Endothelial cell of umbilical vein (primary cell): Measurements from ENCODE around the gene SIPA1L2. TPM values are rescaled to one million over a fixed set of nuclear protein-coding genes. Genes with fewer than 3 reads are reported as not detected.
A peak's percentile ranks its signal among the peaks of the same experiment; 100 is the strongest.

Source experiments
- BruUV-seq: library from RNA; stranded (reverse); fragments of 400-500 nt; replicated peaks from 2 replicates; lab custom pipeline; 2021; lab: Mats Ljungman, UMichigan
- CTCF ChIA-PET: fragments of 300-600, 350-600 bp; sonication (Branson Sonifier 250); formaldehyde crosslinking; loops from one replicate; lab custom pipeline; 2021; ENCODE audit warnings: antibody characterized with exemption, inconsistent platforms; lab: Charles Lee
- POLR2A ChIA-PET: fragments of 300-600, 350-600 bp; sonication (Branson Sonifier 250); formaldehyde crosslinking; loops from one replicate; lab custom pipeline; 2021; ENCODE audit warnings: antibody characterized with exemption, inconsistent platforms; lab: Charles Lee
- DNase-seq: peaks from one replicate; pipeline ENCODE4 v3.0.0-alpha.2; 2011; ENCODE audit warnings: low read depth, low spot score
- FAIRE-seq: peaks from 2 replicates; lab custom pipeline; 2011; peaks lifted over from hg19 to GRCh38; lab: Jason Lieb, UNC
- H2AFZ ChIP-seq: 2 replicates; pipeline ENCODE4 v1.6.0; 2012; ENCODE audit warnings: low read depth, low read length, control low read depth, inconsistent platforms
- H3K27ac ChIP-seq: 2 replicates; pipeline ENCODE4 v1.5.1; 2011; ENCODE audit warnings: low read depth, mild to moderate bottlenecking, control low read depth, low read length, moderate library complexity; ENCODE audit not compliant: insufficient read depth
- H3K27me3 ChIP-seq, 2 experiments: 2 replicates each; pipeline versions ENCODE4 v1.6.0 to v1.6.1; 2011; ENCODE audit warnings: low read length in 2 of 2, mixed read lengths in 1 of 2; ENCODE audit not compliant: control insufficient read depth in 2 of 2, insufficient read depth in 2 of 2
- H3K36me3 ChIP-seq, 2 experiments: 2 replicates in 1 of 2; 3 replicates in 1 of 2; pipeline ENCODE4 v1.5.1; 2011; ENCODE audit warnings: low read length in 2 of 2, mild to moderate bottlenecking in 1 of 2, moderate library complexity in 1 of 2; ENCODE audit not compliant: control insufficient read depth in 2 of 2, insufficient read depth in 2 of 2; ENCODE audit errors: extremely low read depth in 1 of 2
- H3K4me1 ChIP-seq: 3 replicates; pipeline ENCODE4 v1.5.1; 2011; ENCODE audit warnings: mild to moderate bottlenecking, low read length; ENCODE audit not compliant: control insufficient read depth, insufficient read depth; ENCODE audit errors: extremely low read depth
- H3K4me2 ChIP-seq: 2 replicates; pipeline ENCODE4 v1.6.1; 2011; ENCODE audit warnings: low read length, control low read depth, mixed read lengths; ENCODE audit not compliant: insufficient read depth
- H3K4me3 ChIP-seq, 3 experiments: fragments of 200-600 bp in 1 of 3; sonication (generic), shearing (Covaris generic) in 1 of 3; replicated peaks in 1 of 3; 2 replicates each; pipeline ENCODE4 v1.5.1; 2011 to 2016; ENCODE audit warnings: control low read depth in 3 of 3, low read length in 3 of 3, mild to moderate bottlenecking in 2 of 3, inconsistent platforms in 1 of 3, low read depth in 1 of 3, moderate library complexity in 1 of 3; ENCODE audit not compliant: insufficient read depth in 1 of 3
- H3K79me2 ChIP-seq: 2 replicates; pipeline ENCODE4 v1.6.0; 2012; ENCODE audit warnings: low read length, inconsistent platforms; ENCODE audit not compliant: control insufficient read depth, insufficient read depth
- H3K9ac ChIP-seq: replicated peaks from 2 replicates; pipeline ENCODE3; 2011; ENCODE audit warnings: low read length, control low read depth; ENCODE audit not compliant: insufficient read depth; ENCODE audit errors: extremely low read depth
- H3K9me1 ChIP-seq: replicated peaks from 3 replicates; pipeline ENCODE4 v1.6.0; 2011; ENCODE audit warnings: mild to moderate bottlenecking, low read length; ENCODE audit not compliant: control insufficient read depth, insufficient read depth; ENCODE audit errors: extremely low read depth
- H3K9me3 ChIP-seq: replicated peaks from 2 replicates; pipeline ENCODE4 v1.5.1; 2012; ENCODE audit warnings: low read length, inconsistent platforms; ENCODE audit not compliant: control insufficient read depth, insufficient read depth
- H4K20me1 ChIP-seq: replicated peaks from 2 replicates; pipeline ENCODE3; 2011; ENCODE audit warnings: mild to moderate bottlenecking, low read length; ENCODE audit not compliant: control insufficient read depth, insufficient read depth; ENCODE audit errors: extremely low read depth
- EZH2 ChIP-seq: IDR thresholded peaks from 2 replicates; pipeline ENCODE4 v1.6.1; 2012; ENCODE audit warnings: borderline replicate concordance, low read depth, mild to moderate bottlenecking, moderate library complexity, low read length, inconsistent platforms; ENCODE audit not compliant: severe bottlenecking
- FOS ChIP-seq: IDR thresholded peaks from 2 replicates; pipeline ENCODE4 v1.6.1; 2011; ENCODE audit warnings: mild to moderate bottlenecking, low read length, moderate library complexity, borderline replicate concordance; ENCODE audit not compliant: insufficient read depth
- GATA2 ChIP-seq: IDR thresholded peaks from 2 replicates; pipeline ENCODE4 v1.7.0; 2011; ENCODE audit warnings: low read depth, mild to moderate bottlenecking, moderate library complexity, mixed read lengths, low read length; ENCODE audit not compliant: insufficient read length, insufficient read depth
- JUN ChIP-seq: IDR thresholded peaks from 2 replicates; pipeline ENCODE4 v1.6.1; 2011; ENCODE audit warnings: borderline replicate concordance, low read depth; ENCODE audit not compliant: insufficient read length, insufficient read depth
- MAX ChIP-seq: IDR thresholded peaks from 2 replicates; pipeline ENCODE4 v1.6.1; 2011; ENCODE audit not compliant: insufficient read depth, insufficient read length
- MYC ChIP-seq: IDR thresholded peaks from one replicate; pipeline ENCODE4 v1.6.1; 2011; ENCODE audit warnings: mild to moderate bottlenecking, low read depth, low read length
- POLR2AphosphoS5 ChIP-seq: IDR thresholded peaks from 2 replicates; pipeline ENCODE4 v1.6.1; 2012; ENCODE audit warnings: low read depth, mild to moderate bottlenecking, control low read depth, low read length, moderate library complexity; ENCODE audit not compliant: insufficient read depth
- dilution Hi-C: fragments of 300-500 bp; cut with MboI; formaldehyde crosslinking; loops from one replicate; pipeline ENCODE4 v1.15.0; 2019; ENCODE audit warnings: low sequenced_read_pairs; ENCODE audit not compliant: extremely low pct_ligation_motif_present
- intact Hi-C: fragments of 100-400 bp; cut with micrococcal nuclease; formaldehyde crosslinking; loops from one replicate; pipeline ENCODE4 v1.10.0; 2022
- polyA plus RNA-seq, 4 experiments: library from polyadenylated mRNA; depleted of rRNA in 3 of 4; stranded (reverse) in 3 of 4; unstranded in 1 of 4; fragments of >200 nt; gene quantifications; 2 replicates each; pipeline versions ENCODE4 v1.2.1 to v1.2.3, GENCODE V29; 2011 to 2012; ENCODE audit warnings: missing spikeins in 1 of 4
- total RNA-seq: library from RNA; stranded (reverse); gene quantifications from 2 replicates; pipeline ENCODE4 v1.2.3, GENCODE V29; 2021

The SIPA1L2 gene
- total and polyA plus RNA-seq, 2 donors (not counting 3 experiments of a cell fraction or from before 2014, with no cell fraction given), result 3.6 to 12.8 TPM

GRCh38 chr1:232589812-232590743, 39.9 kb downstream of the SIPA1L2 start:
- DNase-seq (peak; percentile 79), FAIRE-seq (peak; percentile 89)
- H3K9ac ChIP-seq, result no peak overlapping the region
- no peak overlapping the region for H3K4me2 ChIP-seq
- dilution Hi-C loops (no loop called here), intact Hi-C loops (loop anchor here (1.0 to 5.0 kb wide), 4 partner anchors 9 to 68 kb away; no protein-coding TSS in a partner anchor)
- H3K36me3 ChIP-seq, result no peaks in the 10 kb centered on the region
- CTCF ChIA-PET, result interaction anchor here (1.1 kb wide), 1 partner anchor 11 kb away, joined by 5 read pairs; no protein-coding TSS in a partner anchor
- no peaks in the 10 kb centered on the region for H3K9me3 ChIP-seq
- TF ChIP-seq POLR2AphosphoS5 (peak; percentile 20), JUN (no peak), GATA2 (peak; percentile 79), FOS (no peak), MAX (peak; percentile 9), MYC (no peak), EZH2 (no peak)
- H3K27ac ChIP-seq, result no peak overlapping the region
- no peaks in the 10 kb centered on the region for H3K79me2 ChIP-seq
- POLR2A ChIA-PET, result no interaction called here
- H3K27me3 ChIP-seq, result no peaks in the 10 kb centered on the region
- H4K20me1 ChIP-seq, result no peaks in the 10 kb centered on the region
- no peak overlapping the region for H3K4me3 ChIP-seq
- no TSS peak for BruUV-seq
- H2AFZ ChIP-seq, result peak overlapping the region; percentile 44
- peaks cover 13% of the 10 kb centered on the region for H3K4me1 ChIP-seq
- no peaks in the 10 kb centered on the region for H3K9me1 ChIP-seq
